Right ventricle myocardium inferior (tissue), 1 donor: ENCODE data around the gene EAF1. TPM values are rescaled to one million over a fixed set of nuclear protein-coding genes. Genes with fewer than 3 reads are reported as not detected.
"Not testable (repeated sequence)": the region's sequence is repeated elsewhere in the genome, so short reads cannot be mapped to it uniquely, and the experiment has no call there.

Experiments
- ATAC-seq: fragments of 200-7000 bp; cut with Tn5 transposase; one replicate; pipeline ENCODE4 v1.9.1; 2020; ENCODE audit warnings: mild to moderate bottlenecking, moderate library complexity
- DNase-seq: peaks from one replicate; pipeline ENCODE4 v3.0.0; 2021; ENCODE audit errors: missing footprints
- intact Hi-C: fragments of 100-400 bp; cut with DNase I; formaldehyde crosslinking; loops from one replicate; pipeline ENCODE4 v1.11.0; 2022
- total RNA-seq: library from RNA; stranded (reverse); fragmentation: NEBNext Ultra II Directional; extraction: Animal tissue kit (Norgen Biotek cat#: 25700); gene quantifications from one replicate; pipeline ENCODE4 v1.2.1, GENCODE V29; 2021
- donor health status: DM: no; HTN: yes; CAD: no; lungs with severe emphysema.

Gene EAF1
- total RNA-seq, 1 donor from 2014 or later = 6.7 TPM

- intact Hi-C loops = no loop called here
- DNase-seq = no peak
- ATAC-seq = no peak
These were observed 16.6 kb downstream of the EAF1 start for GRCh38 chr3:15443826-15444524.

DNA sequence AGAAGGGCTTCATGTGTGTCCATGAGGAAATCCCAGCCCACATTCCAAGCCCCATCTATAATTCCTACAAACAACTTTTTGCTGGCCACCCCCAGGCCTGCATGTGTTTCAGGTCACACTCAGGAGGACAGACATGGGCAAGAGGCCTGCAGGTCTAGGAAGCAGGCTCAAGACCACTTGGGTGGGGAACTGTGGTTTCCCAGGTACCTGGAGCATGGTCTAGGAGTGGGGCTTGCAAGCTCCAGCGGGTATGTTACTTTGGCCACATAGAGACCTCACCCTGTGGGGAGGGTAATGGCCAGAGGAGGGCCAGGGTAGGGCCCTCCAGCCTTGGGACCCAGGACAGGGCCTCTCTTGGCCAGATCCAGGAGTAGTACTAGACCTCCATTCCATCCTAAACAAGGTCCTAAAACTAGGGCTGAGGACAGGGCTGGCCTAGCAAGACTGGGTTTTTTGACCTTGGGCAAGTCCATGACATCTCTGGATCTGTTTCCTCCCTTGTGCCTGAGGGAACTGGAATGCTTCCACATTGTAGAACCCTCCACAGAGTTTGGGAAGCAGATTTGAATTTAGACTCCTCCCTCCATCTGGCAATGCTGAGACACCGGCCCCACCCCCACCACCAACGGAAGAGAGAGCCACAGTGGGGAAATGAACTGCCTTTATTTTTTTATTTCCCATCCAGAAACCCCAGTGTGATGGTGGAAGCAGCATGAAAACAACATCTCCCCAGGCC, 22.3 kb downstream of the EAF1 start:
- intact Hi-C loops = no loop called here
- ATAC-seq (no peak), DNase-seq (no peak)

GRCh38 chr3:15450438-15451215, 23.2 kb downstream of the EAF1 start:
- no peak for DNase-seq
- intact Hi-C loops = no loop called here
- ATAC-seq = no peak

- ATAC-seq (no peak), DNase-seq (no peak)
- intact Hi-C loops = no loop called here
These were observed 24.1 kb downstream of the EAF1 start for GRCh38 chr3:15451216-15452113.

DNA sequence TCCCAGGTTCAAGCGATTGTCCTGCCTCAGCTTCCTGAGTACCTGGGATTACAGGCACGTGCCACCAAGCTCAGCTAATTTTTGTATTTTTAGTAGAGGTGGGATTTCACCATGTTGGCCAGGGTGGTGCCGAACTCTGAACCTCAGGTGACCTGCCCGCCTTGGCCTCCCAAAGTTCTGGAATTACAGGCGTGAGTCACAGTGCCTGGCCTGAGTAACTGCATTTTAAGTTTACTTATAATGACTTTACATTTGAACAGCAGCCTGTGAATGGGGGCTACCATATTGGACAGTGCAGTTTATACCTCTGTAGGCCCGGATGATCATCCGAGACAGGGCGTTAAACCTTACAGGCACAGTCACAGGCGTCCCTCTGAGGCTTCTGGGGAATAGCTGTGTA, 24.8 kb downstream of the EAF1 start:
- no peak for ATAC-seq
- no peak for DNase-seq
- intact Hi-C loops = no loop called here

DNA sequence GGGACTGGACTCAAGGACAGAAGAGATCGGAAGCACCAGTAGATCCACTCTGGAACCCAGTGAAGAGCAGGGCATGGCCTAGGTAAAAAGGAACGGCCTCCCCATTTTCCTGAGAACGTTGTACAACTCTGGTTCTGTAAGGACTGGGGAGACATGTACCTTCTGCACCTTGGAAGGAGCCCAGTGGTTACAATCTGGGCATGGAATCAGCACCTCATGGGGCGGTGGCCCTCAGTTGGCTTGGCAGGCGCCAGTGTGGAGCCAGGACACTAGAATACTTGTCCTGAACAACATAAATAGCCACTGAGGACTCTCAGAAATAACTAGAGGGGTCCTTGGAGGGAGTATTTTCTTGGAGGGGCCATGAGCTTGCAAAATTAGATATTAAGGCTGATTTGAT, 25.6 kb downstream of the EAF1 start:
- ATAC-seq = no peak
- DNase-seq = no peak
- intact Hi-C loops = no loop called here

GRCh38 chr3:15453501-15453900, 26.1 kb downstream of the EAF1 start:
- DNase-seq = no peak
- ATAC-seq = no peak
- intact Hi-C loops = no loop called here

DNA sequence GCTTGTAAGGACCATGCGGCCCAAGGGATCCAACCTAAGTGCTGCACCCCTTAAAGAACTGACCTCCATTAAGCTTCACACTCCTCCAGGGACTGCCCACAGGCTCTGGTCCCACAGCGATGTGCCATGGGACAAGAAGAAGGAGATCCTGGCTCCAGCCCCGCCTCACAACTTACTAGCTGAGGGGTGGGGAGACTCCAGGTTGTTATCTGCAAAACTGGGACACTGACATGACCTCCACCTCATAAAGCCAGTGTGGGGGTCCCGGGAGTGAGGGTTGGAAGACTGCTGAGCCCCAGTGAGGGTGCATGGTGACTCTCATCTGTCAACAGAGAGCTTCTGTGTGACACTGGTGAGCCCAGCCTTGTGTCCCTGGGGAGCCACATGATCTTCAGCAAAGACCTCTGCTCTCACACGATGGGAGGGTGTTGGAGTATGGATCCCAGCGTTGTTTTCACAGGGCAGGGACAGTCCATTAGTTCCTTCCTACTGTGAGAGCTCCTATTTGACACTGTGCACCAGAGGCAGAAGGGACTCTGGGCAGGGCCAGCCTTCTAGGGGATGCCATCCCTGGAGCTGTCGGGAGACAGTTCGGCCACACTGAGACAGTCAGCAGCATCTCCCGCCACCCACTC, 26.7 kb downstream of the EAF1 start:
- ATAC-seq = no peak
- DNase-seq = no peak
- intact Hi-C loops = no loop called here

DNA sequence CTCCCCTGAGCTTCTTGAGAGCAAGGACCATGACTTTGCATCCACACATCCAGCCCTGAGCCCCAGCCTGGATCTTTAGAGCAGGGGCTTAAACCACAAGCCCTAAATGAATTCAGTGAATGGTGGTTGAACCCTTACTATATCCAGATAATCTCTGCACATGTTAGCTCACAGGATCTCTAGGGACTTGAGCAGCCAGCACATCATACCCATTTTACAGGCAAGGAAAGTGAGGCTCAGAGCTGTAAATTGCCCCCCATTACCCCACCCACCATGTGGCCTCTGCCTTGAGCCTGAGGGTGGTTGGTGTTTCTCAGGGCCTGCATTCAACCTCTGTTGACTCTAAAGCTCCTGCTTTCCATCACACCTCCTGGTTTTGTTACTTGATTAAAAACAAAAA, 27.6 kb downstream of the EAF1 start:
- intact Hi-C loops = no loop called here
- DNase-seq = no peak
- no peak for ATAC-seq

- intact Hi-C loops = no loop called here
- ATAC-seq (peak; percentile 10), DNase-seq (no peak)
These were observed 28.4 kb downstream of the EAF1 start for GRCh38 chr3:15455756-15456155.

DNA sequence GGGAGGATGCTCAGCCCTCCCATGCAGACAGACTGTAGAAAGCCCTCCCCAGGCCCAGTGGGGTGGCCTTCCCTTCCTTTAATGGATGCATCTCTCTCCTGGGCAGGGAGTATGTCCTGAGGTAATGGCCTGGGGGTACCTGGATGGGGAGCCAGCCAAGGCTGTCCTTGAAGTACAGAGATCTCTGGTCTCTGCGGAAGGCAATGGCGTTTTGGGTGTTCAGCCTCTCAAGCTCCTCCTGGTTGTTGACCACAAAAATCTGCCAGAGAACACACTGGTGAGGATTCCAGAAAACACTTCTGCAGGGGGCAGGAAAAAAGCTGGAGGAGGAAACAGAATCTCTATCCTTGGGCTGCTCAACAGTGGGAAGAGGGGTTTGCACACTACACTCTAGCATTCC, 28.9 kb downstream of the EAF1 start:
- ATAC-seq = no peak
- no peak for DNase-seq
- intact Hi-C loops = no loop called here

- DNase-seq = not testable (repeated sequence)
These were observed 29.5 kb downstream of the EAF1 start for GRCh38 chr3:15456915-15457314.

GRCh38 chr3:15458212-15458780, 30.9 kb downstream of the EAF1 start:
- ATAC-seq (no peak), DNase-seq (no peak)
- intact Hi-C loops = no loop called here

More at GRCh38 chr3:15456915-15457314, 29.5 kb downstream of the EAF1 start:
- intact Hi-C loops, ATAC-seq: not testable (repeated sequence)

DNA sequence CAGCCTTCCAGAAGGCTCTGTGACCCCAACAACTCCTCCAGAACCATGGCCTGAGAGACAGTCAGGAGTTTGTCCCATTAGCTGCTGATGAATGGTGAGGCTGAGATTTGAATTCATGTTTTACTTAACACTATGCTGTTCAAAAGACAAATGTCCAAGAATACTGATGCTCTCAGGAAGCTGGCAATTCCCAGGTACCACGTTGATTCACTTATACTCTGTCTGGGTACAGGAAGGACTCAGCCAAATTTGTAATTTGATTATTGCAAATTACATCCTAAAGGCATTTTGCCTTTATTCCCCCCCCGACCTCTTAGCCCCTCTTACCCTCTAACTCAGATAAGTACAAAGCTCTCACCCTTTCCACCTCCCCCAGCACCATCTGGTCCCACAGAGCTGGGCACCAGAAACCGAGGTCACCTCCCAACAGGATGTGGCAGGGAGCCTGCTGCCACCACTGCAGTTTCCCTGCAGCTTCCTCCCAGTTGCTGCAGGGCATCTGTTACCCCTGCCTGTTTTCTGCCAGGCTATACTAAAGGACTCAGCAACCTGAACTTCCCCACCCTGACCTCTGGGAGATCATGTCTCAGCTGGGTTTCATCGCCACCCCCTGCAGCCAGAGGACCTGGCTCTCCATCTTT, 33.6 kb downstream of the EAF1 start:
- ATAC-seq (no peak), DNase-seq (no peak)
- intact Hi-C loops = no loop called here

GRCh38 chr3:15462451-15462850, 35.1 kb downstream of the EAF1 start:
- no peak for ATAC-seq
- intact Hi-C loops = no loop called here
- DNase-seq = no peak

GRCh38 chr3:15465876-15466585, 38.6 kb downstream of the EAF1 start:
- ATAC-seq (no peak), DNase-seq (no peak)
- intact Hi-C loops = no loop called here
